GM12878 (cell line): ENCODE data around the gene MKRN1. TPM values are rescaled to one million over a fixed set of nuclear protein-coding genes. Genes with fewer than 3 reads are reported as not detected.

Source experiments
- ATAC-seq: fragments of 200-7000 bp; cut with Tn5 transposase; 3 replicates; pipeline ENCODE4 v1.9.1; 2020; ENCODE audit warnings: mild to moderate bottlenecking, moderate library complexity
- BruUV-seq: library from RNA; stranded (reverse); fragments of 400-500 nt; replicated peaks from 2 replicates; lab custom pipeline; 2021; lab: Mats Ljungman, UMichigan
- CTCF ChIA-PET: fragments of 300-600 bp; sonication (Branson Sonifier 250); formaldehyde crosslinking; extraction: SDS; loops from one replicate; lab custom pipeline; 2021; ENCODE audit warnings: inconsistent platforms; lab: Yijun Ruan, JAX
- POLR2A ChIA-PET: fragments of 350-600 bp; formaldehyde crosslinking; extraction: SDS; loops from one replicate; lab custom pipeline; 2021; ENCODE audit warnings: inconsistent platforms; lab: Charles Lee
- RAD21 ChIA-PET: fragments of 300-600 bp; sonication (Branson Sonifier 250); formaldehyde crosslinking; loops from one replicate; lab custom pipeline; 2023; ENCODE audit warnings: antibody characterized with exemption; ENCODE audit not compliant: unreplicated experiment; lab: Charles Lee
- SMC1A ChIA-PET: fragments of 300-600 bp; sonication (Branson Sonifier 250); formaldehyde crosslinking; loops from one replicate; lab custom pipeline; 2023; ENCODE audit not compliant: unreplicated experiment, uncharacterized antibody; lab: Charles Lee
- DNase-seq: peaks from one replicate; pipeline ENCODE4 v3.0.0-alpha.2; 2011; ENCODE audit warnings: low read depth, low spot score
- FAIRE-seq: peaks from 3 replicates; lab custom pipeline; 2011; peaks lifted over from hg19 to GRCh38; lab: Jason Lieb, UNC
- H2AFZ ChIP-seq: 2 replicates; pipeline ENCODE4 v1.6.0; 2011; ENCODE audit warnings: low read depth, low read length, control low read depth; ENCODE audit not compliant: control insufficient read depth
- H3K27ac ChIP-seq: 2 replicates; pipeline ENCODE4 v1.5.1; 2011; ENCODE audit warnings: control low read depth; ENCODE audit not compliant: control insufficient read depth, insufficient read depth
- H3K27me3 ChIP-seq, 2 experiments: replicated peaks in 1 of 2; 2 replicates each; pipeline versions ENCODE4 v1.6.0 to v1.6.1; 2011; ENCODE audit warnings: low read length in 1 of 2; ENCODE audit not compliant: control insufficient read depth in 2 of 2, insufficient read depth in 2 of 2
- H3K36me3 ChIP-seq, 2 experiments: 2 replicates each; pipeline ENCODE4 v1.5.1; 2011; ENCODE audit warnings: low read length in 1 of 2; ENCODE audit not compliant: control insufficient read depth in 2 of 2, insufficient read depth in 2 of 2
- H3K4me1 ChIP-seq: 2 replicates; pipeline ENCODE4 v1.6.1; 2011; ENCODE audit warnings: mild to moderate bottlenecking, low read length, moderate library complexity, mixed read lengths; ENCODE audit not compliant: control insufficient read depth, insufficient read depth
- H3K4me2 ChIP-seq: 2 replicates; pipeline ENCODE4 v1.6.0; 2011; ENCODE audit warnings: control low read depth; ENCODE audit not compliant: control insufficient read depth, insufficient read depth
- H3K4me3 ChIP-seq: fragments of 200-600 bp; sonication (generic); 2 replicates; pipeline ENCODE4 v1.5.1; 2016
- H3K79me2 ChIP-seq: 2 replicates; pipeline ENCODE4 v1.6.0; 2011; ENCODE audit warnings: low read length; ENCODE audit not compliant: control insufficient read depth, insufficient read depth
- H3K9ac ChIP-seq: 2 replicates; pipeline ENCODE4 v1.8.0; 2011; ENCODE audit warnings: low read length, control low read depth, mixed read lengths; ENCODE audit not compliant: control insufficient read depth, insufficient read depth
- H3K9me3 ChIP-seq: replicated peaks from 3 replicates; pipeline ENCODE4 v1.5.1; 2011; ENCODE audit warnings: mild to moderate bottlenecking, low read length; ENCODE audit not compliant: control insufficient read depth, insufficient read depth
- H4K20me1 ChIP-seq: 2 replicates; pipeline ENCODE4 v1.6.0; 2011; ENCODE audit not compliant: control insufficient read depth, insufficient read depth
- EP300 ChIP-seq, 2 experiments: fragments of 150-350 bp in 1 of 2; IDR thresholded peaks; 2 replicates each; pipeline ENCODE4 v1.6.1; 2011 to 2012; ENCODE audit warnings: low read depth in 2 of 2, low read length in 2 of 2, borderline replicate concordance in 1 of 2, improper control_type of control experiment in 1 of 2, inconsistent platforms in 1 of 2; ENCODE audit not compliant: control insufficient read depth in 1 of 2
- ETV6 ChIP-seq, 2 experiments: fragments of 450-650 bp in 1 of 2; IDR thresholded peaks in 1 of 2; conservative IDR thresholded peaks in 1 of 2; 2 replicates each; pipeline ENCODE4 v1.6.1; 2014; ENCODE audit warnings: antibody characterized with exemption in 1 of 2, borderline replicate concordance in 1 of 2, low read depth in 1 of 2, mild to moderate bottlenecking in 1 of 2, moderate library complexity in 1 of 2
- GABPA ChIP-seq: IDR thresholded peaks from 2 replicates; pipeline ENCODE4 v1.6.1; 2014; ENCODE audit warnings: antibody characterized with exemption, low read depth, mild to moderate bottlenecking, inconsistent platforms
- MEF2A ChIP-seq: IDR thresholded peaks from 2 replicates; pipeline ENCODE4 v1.6.1; 2011; ENCODE audit warnings: low read depth, mild to moderate bottlenecking, low read length, moderate library complexity; ENCODE audit not compliant: insufficient read depth
- MTA2 ChIP-seq: fragments of 450-650 bp; IDR thresholded peaks from 2 replicates; pipeline ENCODE4 v1.6.1; 2016; ENCODE audit warnings: low read depth, mild to moderate bottlenecking, moderate library complexity
- MTA3 ChIP-seq: IDR thresholded peaks from 2 replicates; pipeline ENCODE4 v1.6.1; 2012; ENCODE audit warnings: low read length, inconsistent platforms, borderline replicate concordance
- NBN ChIP-seq: fragments of 450-650 bp; IDR thresholded peaks from 2 replicates; pipeline ENCODE4 v1.6.1; 2016
- NR2C2 ChIP-seq: IDR thresholded peaks from 2 replicates; pipeline ENCODE4 v1.6.1; 2011; ENCODE audit warnings: borderline replicate concordance, low read depth; ENCODE audit not compliant: control insufficient read depth, insufficient read length
- POU2F2 ChIP-seq: IDR thresholded peaks from 3 replicates; pipeline ENCODE4 v1.6.1; 2011; ENCODE audit warnings: low read depth, mild to moderate bottlenecking, low read length, borderline replicate concordance
- REST ChIP-seq: IDR thresholded peaks from 2 replicates; pipeline ENCODE4 v1.6.1; 2012; ENCODE audit warnings: mild to moderate bottlenecking, low read depth, low read length
- TCF3 ChIP-seq: IDR thresholded peaks from 2 replicates; pipeline ENCODE4 v1.6.1; 2012; ENCODE audit warnings: low read depth, mild to moderate bottlenecking, low read length, borderline replicate concordance; ENCODE audit not compliant: insufficient read depth
- YY1 ChIP-seq: IDR thresholded peaks from 2 replicates; pipeline ENCODE4 v1.6.1; 2011; ENCODE audit warnings: low read depth, mild to moderate bottlenecking, low read length
- ZZZ3 ChIP-seq: IDR thresholded peaks from 2 replicates; pipeline ENCODE4 v1.6.1; 2011; ENCODE audit warnings: low read depth; ENCODE audit not compliant: control insufficient read depth, insufficient read length
- WGBS: methylation state at CpG from one replicate; pipeline ENCODE4 v1.1.6; 2016; ENCODE audit warnings: low lambda C conversion rate; ENCODE audit not compliant: insufficient replicate concordance, insufficient coverage; ENCODE audit errors: missing lambda C conversion rate; 5-methylcytosine and 5-hydroxymethylcytosine counted together
- in situ Hi-C: fragments of 300-500 bp; cut with MboI; formaldehyde crosslinking; loops from 9 replicates; pipeline ENCODE4 v1.14.3; 2018; ENCODE audit warnings: mixed read lengths
- intact Hi-C: fragments of 100-400 bp; cut with micrococcal nuclease; formaldehyde crosslinking; loops from one replicate; pipeline ENCODE4 v1.14.2; 2022; ENCODE audit not compliant: unreplicated experiment
- polyA plus RNA-seq, 11 experiments: library from polyadenylated mRNA; depleted of rRNA in 4 of 11; unstranded in 6 of 11; stranded (reverse) in 5 of 11; fragments of >200 nt; fragmentation: Nextera tagmentation in 4 of 11; fragmentation: Illumina TruSeq in 1 of 11; extraction: Ambion mirVana in 4 of 11; extraction: Trizol in 1 of 11; gene quantifications; 1 replicate in 1 of 11; 2 replicates in 10 of 11; pipeline versions ENCODE4 v1.2.1 to v1.2.3, GENCODE V29; 2011 to 2016; ENCODE audit warnings: inconsistent platforms in 2 of 11, missing spikeins in 2 of 11, low read depth in 1 of 11
- total RNA-seq, 4 experiments: library from RNA; depleted of rRNA in 3 of 4; stranded (reverse); fragments of >200 nt in 3 of 4; fragmentation: Illumina TruSeq in 1 of 4; extraction: Trizol in 1 of 4; gene quantifications; 2 replicates each; pipeline versions ENCODE4 v1.2.1 to v1.2.3, GENCODE V29; 2013 to 2021
- TF ChIP-seq, protein P1 (sequence below): IDR thresholded peaks from 2 replicates; pipeline ENCODE4 v1.6.1; 2012; ENCODE audit warnings: low read depth, low read length, improper control_type of control experiment
- TF ChIP-seq, protein P2 (sequence below): fragments of 450-650 bp; formaldehyde crosslinking; IDR thresholded peaks from 2 replicates; pipeline ENCODE4 v1.4.0; 2022; ENCODE audit warnings: mild to moderate bottlenecking, moderate library complexity

MKRN1 gene
- total and polyA plus RNA-seq, 10 of the 15 experiments (the other 5 are each of a cell fraction or from before 2014, with no cell fraction given): 19.1 to 61.3 (median 50.6) TPM

GRCh38 chr7:140506788-140507464 lies 27.6 kb upstream of the MKRN1 start:
- Histone ChIP-seq H3K9ac (no peak overlapping the region), H3K79me2 (no peaks in the 10 kb centered on the region), H2AFZ (no peak overlapping the region), H3K27me3 (no peaks in the 10 kb centered on the region), H3K4me2 (no peak overlapping the region), H3K4me3 (no peak overlapping the region), H3K27ac (no peak overlapping the region), H3K9me3 (no peaks in the 10 kb centered on the region), H3K4me1 (no peaks in the 10 kb centered on the region), H3K36me3 (no peaks in the 10 kb centered on the region), H4K20me1 (no peaks in the 10 kb centered on the region)
- RAD21 ChIA-PET: interaction anchor here (0.6 kb wide), 1 partner anchor 346 kb away, joined by 3 read pairs; no protein-coding TSS in a partner anchor
- in situ Hi-C loops: no loop called here
- CTCF ChIA-PET: interaction anchor here (1.0 kb wide), 1 partner anchor 88 kb away, joined by 3 read pairs; no protein-coding TSS in a partner anchor
- SMC1A ChIA-PET: no interaction called here
- intact Hi-C loops: no loop called here
- DNase-seq (no peak), ATAC-seq (peak; percentile 68), FAIRE-seq (no peak)
- BruUV-seq: no TSS peak
- WGBS: 39% methylated on average over 5 of the region's 5 CpGs
- POLR2A ChIA-PET: interaction anchor here (0.7 kb wide), 1 partner anchor 449 kb away, joined by 5 read pairs; no protein-coding TSS in a partner anchor
- no peak for TF ChIP-seq NBN
- TF ChIP-seq POU2F2: no peak
- TF ChIP-seq REST: no peak
- no peak for TF ChIP-seq MTA3
- no peak for TF ChIP-seq GABPA
- TF ChIP-seq NR2C2: no peak
- TF ChIP-seq, protein P1, sequence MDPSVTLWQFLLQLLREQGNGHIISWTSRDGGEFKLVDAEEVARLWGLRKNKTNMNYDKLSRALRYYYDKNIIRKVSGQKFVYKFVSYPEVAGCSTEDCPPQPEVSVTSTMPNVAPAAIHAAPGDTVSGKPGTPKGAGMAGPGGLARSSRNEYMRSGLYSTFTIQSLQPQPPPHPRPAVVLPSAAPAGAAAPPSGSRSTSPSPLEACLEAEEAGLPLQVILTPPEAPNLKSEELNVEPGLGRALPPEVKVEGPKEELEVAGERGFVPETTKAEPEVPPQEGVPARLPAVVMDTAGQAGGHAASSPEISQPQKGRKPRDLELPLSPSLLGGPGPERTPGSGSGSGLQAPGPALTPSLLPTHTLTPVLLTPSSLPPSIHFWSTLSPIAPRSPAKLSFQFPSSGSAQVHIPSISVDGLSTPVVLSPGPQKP: no peak
- TF ChIP-seq TCF3: no peak
- no peak for TF ChIP-seq YY1
- no peak for TF ChIP-seq MEF2A
- no peak for TF ChIP-seq ZZZ3
- TF ChIP-seq MTA2: no peak
- no peak for TF ChIP-seq ETV6 (conservative IDR thresholded peaks at IDR 0.05 in 1 of 2, IDR thresholded peaks at IDR 0.05 in 1 of 2; ENCODE audit: borderline replicate concordance in 1 of 2, low read depth in 1 of 2)
- TF ChIP-seq EP300 (IDR thresholded peaks at IDR 0.05; ENCODE audit: borderline replicate concordance in 1 of 2, control insufficient read depth in 1 of 2, low read depth in 2 of 2, low read length in 2 of 2): no peak
- TF ChIP-seq, protein P2, sequence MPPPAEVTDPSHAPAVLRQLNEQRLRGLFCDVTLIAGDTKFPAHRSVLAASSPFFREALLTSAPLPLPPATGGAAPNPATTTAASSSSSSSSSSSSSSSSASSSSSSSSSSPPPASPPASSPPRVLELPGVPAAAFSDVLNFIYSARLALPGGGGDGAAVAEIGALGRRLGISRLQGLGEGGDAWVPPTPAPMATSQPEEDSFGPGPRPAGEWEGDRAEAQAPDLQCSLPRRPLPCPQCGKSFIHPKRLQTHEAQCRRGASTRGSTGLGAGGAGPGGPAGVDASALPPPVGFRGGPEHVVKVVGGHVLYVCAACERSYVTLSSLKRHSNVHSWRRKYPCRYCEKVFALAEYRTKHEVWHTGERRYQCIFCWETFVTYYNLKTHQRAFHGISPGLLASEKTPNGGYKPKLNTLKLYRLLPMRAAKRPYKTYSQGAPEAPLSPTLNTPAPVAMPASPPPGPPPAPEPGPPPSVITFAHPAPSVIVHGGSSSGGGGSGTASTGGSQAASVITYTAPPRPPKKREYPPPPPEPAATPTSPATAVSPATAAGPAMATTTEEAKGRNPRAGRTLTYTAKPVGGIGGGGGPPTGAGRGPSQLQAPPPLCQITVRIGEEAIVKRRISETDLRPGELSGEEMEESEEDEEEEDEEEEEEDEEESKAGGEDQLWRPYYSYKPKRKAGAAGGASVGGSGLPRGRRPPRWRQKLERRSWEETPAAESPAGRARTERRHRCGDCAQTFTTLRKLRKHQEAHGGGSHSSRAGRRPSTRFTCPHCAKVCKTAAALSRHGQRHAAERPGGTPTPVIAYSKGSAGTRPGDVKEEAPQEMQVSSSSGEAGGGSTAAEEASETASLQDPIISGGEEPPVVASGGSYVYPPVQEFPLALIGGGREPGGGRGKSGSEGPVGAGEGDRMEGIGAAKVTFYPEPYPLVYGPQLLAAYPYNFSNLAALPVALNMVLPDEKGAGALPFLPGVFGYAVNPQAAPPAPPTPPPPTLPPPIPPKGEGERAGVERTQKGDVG (CRISPR knock-in tag): no peak
